RKO (cell line): ENCODE measurements around the gene DNAI1.
"Not testable (repeated sequence)": the region's sequence is repeated elsewhere in the genome, so short reads cannot be mapped to it uniquely, and the experiment has no call there.

Experiments used
- DNase-seq: peaks from one replicate; pipeline ENCODE4 v3.0.0-alpha.2; 2016; ENCODE audit warnings: low spot score

The DNAI1 gene

DNA sequence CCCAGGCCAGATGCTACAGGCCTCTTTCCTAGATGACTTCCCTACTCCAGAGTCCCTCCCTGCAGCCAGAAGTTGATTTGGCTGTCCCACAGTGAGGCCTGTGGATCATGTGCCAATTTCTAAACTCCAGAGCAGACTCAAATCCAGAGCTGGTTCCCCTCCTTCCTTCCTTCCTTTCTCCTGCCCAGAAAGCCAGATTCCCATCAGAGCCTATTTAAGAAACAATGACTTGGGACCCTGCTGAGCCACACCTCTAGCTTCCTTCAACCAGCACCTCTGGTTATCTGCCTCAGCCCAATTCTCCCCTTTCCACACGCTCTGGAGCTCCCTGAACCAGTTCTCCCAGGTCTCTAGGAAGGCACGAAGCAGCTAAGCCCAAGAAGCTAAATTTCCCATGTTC, 7.5 kb upstream of the DNAI1 start:
- no peak for DNase-seq

DNA sequence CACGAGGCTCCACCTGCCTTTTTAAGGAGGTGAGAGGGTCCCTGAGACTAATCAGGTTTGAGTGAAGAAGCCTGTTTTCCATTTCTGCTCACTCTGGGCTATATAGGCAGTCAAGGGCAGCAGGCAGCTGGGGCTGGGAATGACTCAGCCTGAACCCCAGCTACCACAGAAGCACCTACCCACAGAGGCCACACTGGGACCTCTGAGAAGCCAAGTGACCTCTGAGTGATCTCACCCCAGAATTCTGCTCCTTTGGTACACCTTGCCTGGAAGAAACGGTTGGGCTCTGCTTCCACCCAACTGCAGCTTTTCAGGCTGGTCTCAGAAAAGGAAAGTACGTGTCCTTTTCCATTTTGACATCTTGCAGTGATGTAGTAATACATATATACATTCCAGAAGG, 7.1 kb upstream of the DNAI1 start:
- no peak for DNase-seq

GRCh38 chr9:34452568-34452967, 6.0 kb upstream of the DNAI1 start:
- no peak for DNase-seq

- DNase-seq, result peak; percentile 71
Measured at GRCh38 chr9:34454571-34455065, 4.0 kb upstream of the DNAI1 start.

DNA sequence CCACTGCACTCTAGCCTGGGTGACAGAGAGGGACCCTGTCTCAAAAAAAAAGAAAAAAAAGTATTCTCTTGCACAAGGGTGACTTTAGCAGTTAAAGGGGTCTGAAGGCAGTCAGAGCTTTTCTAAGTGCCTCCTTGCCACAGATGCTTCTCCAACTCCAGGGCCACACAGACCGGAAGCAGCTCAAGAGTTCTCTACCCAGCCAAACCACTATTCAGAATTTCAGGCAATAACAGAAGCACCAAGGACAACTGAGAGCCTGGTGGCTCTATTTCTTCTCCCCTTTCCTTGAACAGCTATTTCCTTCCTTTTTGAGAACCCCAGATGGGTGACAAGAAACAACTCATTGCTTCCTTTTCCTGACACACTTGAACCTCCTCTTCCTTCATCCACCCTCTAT, 2.5 kb upstream of the DNAI1 start:
- DNase-seq, result no peak

DNA sequence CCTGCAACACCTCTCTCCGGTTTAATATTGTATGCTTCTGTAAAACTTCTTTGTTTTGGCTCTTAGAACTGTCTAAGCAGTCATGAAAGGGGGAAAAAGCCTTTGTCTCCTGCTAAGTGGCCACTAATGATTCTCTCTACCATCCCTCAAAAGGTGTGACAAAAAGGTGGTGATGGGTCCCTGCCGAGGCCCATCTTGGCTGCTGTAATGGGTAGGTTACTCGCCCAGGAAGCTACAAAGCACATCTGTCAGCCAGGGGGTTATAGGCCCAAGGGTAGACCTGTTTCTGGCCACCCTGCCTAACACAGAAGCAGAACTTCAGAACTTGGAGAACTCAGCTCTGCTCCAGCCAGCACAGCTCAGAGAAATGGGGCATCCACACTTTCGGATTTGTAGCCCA, 1.9 kb upstream of the DNAI1 start:
- no peak for DNase-seq

GRCh38 chr9:34457266-34458012, 1.2 kb upstream of the DNAI1 start:
- peak; percentile 20 for DNase-seq

DNA sequence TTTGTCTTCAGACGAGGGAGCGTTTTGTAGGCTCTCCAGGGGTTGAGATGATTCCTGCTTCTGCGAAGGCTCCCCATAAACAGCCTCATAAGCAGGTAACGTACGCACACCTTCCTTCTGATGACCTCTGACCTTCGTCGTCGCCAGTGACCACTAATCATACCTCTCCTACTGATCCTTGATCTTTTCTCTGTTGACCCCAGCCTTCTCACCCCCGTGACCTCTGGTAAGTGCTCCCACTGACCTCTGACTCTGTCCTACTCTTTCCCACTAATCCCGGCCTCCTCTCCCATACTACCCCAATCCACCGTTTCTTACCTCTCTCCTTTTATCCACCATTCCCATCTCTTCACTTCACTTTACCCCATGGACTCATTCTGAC, 345 bp downstream of the DNAI1 start:
- no peak for DNase-seq

- DNase-seq, result no peak
Measured at GRCh38 chr9:34459356-34459755, 751 bp downstream of the DNAI1 start.

- DNase-seq, result no peak
Measured at GRCh38 chr9:34459941-34460340, 1.3 kb downstream of the DNAI1 start.

DNA sequence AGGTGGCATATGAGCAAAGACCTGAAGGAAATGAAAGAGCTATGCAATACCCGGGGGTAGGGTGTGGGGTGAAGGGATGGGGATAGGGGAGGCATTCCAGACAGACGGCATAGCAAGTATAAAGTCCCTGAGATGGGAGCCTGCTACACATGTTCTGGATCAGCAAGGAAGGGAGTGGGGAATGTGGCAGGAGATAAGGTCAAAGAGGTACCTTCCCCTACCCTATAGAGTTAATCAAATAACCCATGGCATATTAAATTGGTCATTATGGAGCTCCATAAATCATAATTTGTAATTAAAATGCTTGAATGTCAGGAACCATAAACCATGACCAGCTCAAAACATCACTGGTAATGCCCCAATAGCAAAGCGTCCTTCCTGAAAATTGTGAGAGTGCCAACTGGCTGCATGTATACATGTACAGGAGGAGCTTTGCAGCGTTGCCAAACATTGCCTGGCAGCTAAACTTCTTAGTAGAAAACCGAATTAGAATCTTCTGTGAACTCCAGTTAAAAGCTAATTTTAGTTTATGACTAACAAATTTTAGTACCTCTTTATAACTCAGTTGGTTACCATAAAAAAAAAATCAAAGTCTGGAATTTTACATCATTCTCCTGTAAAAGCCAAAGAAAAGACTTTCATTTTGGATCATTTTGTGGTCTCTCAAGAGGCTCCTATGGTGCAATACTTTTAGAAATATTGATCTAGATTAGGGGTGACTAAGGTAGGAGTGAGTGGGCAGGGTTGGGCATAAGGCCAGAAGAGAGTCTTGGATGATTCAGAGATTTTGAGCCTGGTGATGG, 4.7 kb downstream of the DNAI1 start:
- peak; percentile 74 for DNase-seq

GRCh38 chr9:34463901-34464232, 5.3 kb downstream of the DNAI1 start:
- no peak for DNase-seq

DNA sequence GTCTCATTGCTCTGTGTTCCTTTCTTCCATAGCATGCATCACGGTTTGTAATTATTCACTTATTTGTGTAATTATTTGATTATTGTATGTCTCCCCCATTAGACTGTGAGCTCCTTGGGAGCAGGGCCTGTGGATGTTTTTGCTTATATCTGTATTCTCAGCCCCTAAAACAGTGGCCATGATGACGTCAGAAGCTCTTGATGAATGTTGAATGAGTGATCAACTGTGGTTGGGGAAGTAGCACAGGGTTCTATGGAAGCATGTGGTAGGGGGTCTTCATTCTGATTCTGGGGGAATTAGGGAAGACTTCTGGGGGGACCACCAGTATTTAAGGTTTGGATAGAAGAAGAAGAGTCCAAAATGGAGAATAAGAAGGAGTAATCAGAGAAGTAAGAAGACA, 6.0 kb downstream of the DNAI1 start:
- DNase-seq, result no peak

DNA sequence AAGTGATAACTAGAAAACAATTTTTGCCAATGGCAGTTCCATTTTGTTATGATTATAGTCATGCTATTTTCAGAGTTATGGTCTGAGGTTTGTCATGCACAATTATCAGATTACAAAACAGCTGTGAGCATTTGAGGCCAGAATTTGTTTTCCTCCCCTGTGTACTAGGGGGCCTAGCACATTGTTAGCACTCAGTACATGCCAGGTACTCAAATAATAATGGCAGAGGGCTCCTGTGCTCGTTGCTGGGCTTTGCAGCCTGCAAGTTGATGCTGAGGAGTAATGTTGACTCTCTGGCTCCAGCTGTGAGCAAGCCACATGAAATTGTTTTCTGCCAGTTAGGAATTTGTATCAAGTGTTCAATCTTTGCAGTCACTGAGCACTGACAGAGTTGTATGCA, 6.9 kb downstream of the DNAI1 start:
- DNase-seq, result no peak

DNA sequence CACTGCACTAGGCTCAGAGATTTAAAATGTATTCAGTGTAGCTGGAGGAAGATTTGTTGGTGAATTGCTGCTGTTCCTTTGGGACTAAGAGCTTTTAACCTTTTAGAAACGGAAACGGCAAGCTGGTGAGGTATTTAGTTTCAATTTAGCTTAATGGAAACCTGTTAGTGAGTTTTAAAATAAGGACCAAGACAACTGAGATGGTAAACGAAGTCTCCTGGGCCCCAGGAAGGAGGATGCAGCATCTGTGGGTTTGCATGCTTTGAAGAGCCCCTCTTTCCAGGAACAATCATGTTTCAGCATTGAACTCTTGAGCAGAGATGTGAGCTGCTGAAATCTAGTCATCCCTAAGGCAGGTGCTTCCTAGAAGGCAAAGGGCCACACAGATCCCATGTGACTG, 16.5 kb downstream of the DNAI1 start:
- no peak for DNase-seq

DNA sequence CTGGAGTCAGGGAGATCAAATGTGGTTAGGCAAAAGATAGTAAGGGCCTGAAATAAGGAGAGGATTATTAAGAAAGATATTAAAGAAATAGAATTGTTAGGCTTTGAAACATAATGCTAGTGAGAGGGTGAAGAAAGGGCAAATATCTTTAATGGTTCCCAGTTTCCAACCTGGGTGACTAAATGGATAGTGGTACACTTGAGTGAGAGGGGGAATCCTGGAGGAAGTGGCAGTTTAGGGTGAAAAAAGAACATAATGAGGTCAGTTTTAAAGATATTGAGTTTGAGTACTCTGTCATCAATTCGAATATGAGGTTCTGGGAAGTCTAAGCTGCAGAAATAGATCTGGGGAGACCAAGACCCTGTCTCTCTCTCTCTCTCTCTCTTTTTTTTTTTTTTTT, 18.9 kb downstream of the DNAI1 start:
- no peak for DNase-seq

GRCh38 chr9:34479431-34479866, 20.8 kb downstream of the DNAI1 start:
- no peak for DNase-seq

GRCh38 chr9:34481620-34482019, 23.0 kb downstream of the DNAI1 start:
- DNase-seq, result not testable (repeated sequence)

DNA sequence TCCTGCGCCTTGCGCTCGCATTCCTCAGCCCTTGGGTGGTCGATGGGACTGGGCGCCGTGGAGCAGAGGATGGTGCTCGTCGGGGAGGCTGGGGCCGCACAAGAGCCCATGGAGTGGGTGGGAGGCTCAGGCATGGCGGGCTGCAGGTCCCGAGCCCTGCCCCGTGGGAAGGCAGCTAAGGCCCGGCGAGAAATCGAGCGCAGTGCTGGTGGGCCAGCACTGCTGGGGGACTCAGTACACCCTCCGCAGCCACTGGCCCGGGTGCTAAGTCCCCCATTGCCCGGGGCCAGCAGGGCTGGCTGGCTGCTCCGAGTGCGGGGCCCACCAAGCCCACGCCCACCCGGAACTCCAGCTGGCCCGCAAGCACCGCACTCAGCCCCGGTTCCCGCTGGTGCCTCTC, 24.1 kb downstream of the DNAI1 start:
- DNase-seq, result not testable (repeated sequence)

GRCh38 chr9:34484678-34485077, 26.1 kb downstream of the DNAI1 start:
- DNase-seq, result no peak

- no peak for DNase-seq
Measured at GRCh38 chr9:34485822-34486221, 27.2 kb downstream of the DNAI1 start.

DNA sequence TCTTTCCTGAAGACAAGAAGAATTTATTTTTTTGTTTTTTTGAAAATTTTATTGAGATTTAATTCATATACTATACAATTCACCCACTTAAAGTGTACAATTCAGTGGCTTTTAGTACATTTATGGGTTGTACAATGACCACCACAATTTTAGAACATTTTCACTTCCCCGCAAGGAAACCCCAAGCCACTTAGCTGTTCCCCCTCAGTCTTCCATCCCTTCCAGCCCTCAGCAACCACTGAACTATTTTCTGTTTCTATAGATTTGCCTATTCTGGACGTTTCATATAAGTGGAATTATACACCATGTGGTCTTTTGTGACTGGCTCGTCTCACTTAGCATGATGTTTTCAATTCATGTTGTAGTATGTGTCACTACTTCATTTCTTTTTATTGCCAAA, 28.0 kb downstream of the DNAI1 start:
- no peak for DNase-seq

- no peak for DNase-seq
Measured at GRCh38 chr9:34490360-34490759, 31.8 kb downstream of the DNAI1 start.

DNA sequence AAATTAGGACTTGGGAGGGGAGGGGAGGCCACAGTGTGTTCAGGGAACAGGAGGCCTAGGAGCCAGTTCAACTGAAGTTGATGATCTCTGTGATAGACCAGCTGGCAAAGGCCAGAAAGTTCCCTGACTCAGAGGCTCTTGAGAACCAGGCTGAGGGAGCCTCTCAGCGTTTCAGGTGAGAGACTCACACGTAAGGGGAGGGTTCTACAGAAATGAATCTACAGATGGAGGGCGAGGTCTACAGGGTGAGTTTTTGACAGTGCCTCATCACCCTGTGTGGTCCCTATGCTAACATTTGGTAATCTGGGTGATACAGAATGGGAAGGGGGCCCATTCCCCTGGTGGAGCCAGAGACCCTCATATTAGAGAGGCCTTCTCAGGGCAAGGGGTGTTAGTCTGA, 32.2 kb downstream of the DNAI1 start:
- no peak for DNase-seq
